Measurements from ENCODE around the gene TGFBR3L. TPM values are rescaled to one million over a fixed set of nuclear protein-coding genes. Genes with fewer than 3 reads are reported as not detected.

TGFBR3L gene
- total RNA-seq, 1 experiment from 2014 or later, result 3.3 TPM

DNA sequence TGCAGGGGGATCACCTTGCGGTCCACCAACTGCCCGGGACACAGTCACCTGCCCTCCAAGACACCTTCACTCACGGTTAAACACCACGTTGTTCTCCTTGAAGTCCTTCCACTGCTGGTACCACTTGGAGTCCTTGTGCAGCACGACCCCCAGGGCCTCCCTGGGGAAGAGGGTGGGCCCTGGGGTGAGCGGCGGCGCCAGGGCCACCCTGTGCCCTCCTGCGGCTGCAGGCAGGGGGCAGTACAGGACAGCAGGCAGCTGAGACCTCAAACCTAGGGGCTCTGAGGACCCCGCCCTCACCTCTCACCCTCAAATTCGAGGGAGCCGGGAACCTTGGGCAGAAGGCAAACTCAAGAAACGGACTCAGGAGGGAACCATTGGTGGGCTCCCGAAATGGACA, 18.8 kb downstream of the TGFBR3L start:
- ChIA-PET CTCF (interaction anchor here (0.5 kb wide), 1 partner anchor 11 kb away, joined by 3 read pairs; no protein-coding TSS in a partner anchor), POLR2A (no interaction called here)
- H3K27me3 Mint-ChIP-seq (ENCODE audit: insufficient read depth, unreplicated experiment), result no peaks in the 10 kb centered on the region
- H3K4me1 Mint-ChIP-seq (ENCODE audit: insufficient read depth, unreplicated experiment), result peaks cover 10% of the 10 kb centered on the region
- H3K27ac Mint-ChIP-seq (ENCODE audit: low read depth, unreplicated experiment), result no peak overlapping the region
- H3K36me3 Mint-ChIP-seq (ENCODE audit: insufficient read depth, unreplicated experiment), result peaks cover 85% of the 10 kb centered on the region
- no peaks in the 10 kb centered on the region for H3K9me3 Mint-ChIP-seq (ENCODE audit: unreplicated experiment)
- no TSS peak for BruUV-seq (replicated peaks)
- no peak for DNase-seq (ENCODE audit: unreplicated experiment)
- intact Hi-C loops (cut with micrococcal nuclease), result no loop called here
- TF ChIP-seq, protein P1, sequence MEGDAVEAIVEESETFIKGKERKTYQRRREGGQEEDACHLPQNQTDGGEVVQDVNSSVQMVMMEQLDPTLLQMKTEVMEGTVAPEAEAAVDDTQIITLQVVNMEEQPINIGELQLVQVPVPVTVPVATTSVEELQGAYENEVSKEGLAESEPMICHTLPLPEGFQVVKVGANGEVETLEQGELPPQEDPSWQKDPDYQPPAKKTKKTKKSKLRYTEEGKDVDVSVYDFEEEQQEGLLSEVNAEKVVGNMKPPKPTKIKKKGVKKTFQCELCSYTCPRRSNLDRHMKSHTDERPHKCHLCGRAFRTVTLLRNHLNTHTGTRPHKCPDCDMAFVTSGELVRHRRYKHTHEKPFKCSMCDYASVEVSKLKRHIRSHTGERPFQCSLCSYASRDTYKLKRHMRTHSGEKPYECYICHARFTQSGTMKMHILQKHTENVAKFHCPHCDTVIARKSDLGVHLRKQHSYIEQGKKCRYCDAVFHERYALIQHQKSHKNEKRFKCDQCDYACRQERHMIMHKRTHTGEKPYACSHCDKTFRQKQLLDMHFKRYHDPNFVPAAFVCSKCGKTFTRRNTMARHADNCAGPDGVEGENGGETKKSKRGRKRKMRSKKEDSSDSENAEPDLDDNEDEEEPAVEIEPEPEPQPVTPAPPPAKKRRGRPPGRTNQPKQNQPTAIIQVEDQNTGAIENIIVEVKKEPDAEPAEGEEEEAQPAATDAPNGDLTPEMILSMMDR (IDR thresholded peaks at IDR 0.05; ENCODE audit: unreplicated experiment), result no peak
- H3K4me3 Mint-ChIP-seq (ENCODE audit: unreplicated experiment), result no peak overlapping the region

DNA sequence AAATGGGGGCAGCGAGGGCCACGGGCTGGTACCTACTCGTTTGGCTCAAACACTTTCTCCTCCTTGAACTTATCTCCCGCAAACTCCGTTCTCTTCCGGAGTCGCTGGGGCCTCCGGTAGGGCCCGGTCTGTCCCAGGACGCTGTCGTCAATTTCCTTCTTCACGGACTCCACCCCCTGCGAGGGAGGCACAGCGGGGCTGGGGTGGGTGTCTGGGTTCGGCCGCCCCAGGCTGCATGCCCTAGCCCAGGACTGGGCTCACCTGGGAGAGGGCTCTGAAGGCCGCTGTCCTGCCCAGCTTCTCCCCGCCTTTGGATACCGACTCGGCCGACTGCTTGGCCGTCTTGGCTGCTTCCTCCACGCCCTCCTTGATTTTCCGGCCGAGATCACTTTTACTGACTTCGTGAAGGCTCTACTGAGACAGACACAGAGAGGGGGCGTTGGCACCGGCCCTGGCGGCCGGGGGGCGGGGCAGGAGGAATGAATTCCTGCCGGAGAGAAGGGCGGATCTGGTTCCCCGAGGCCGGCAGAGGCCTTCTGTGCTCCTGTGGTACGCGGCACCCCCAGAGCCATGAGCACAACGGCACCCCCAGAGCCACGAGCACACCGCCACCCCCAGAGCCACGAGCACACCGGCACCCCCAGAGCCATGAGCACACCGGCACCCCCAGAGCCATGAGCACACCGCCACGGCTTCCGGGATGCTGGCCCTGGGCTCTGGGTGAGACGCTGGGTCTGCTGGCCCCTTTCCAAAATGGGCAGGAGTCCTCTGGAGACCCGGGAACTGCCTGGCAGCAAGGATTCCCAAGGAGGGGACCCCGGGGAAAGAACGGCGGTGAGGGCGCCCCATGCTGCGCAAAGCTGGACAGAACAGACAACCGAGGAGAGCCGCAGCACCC, 19.4 kb downstream of the TGFBR3L start:
- H3K27me3 Mint-ChIP-seq (ENCODE audit: insufficient read depth, unreplicated experiment), result no peaks in the 10 kb centered on the region
- intact Hi-C loops (cut with micrococcal nuclease), result no loop called here
- peaks cover 85% of the 10 kb centered on the region for H3K36me3 Mint-ChIP-seq (ENCODE audit: insufficient read depth, unreplicated experiment)
- peaks cover 4% of the 10 kb centered on the region for H3K4me1 Mint-ChIP-seq (ENCODE audit: insufficient read depth, unreplicated experiment)
- ChIA-PET POLR2A (no interaction called here), CTCF (interaction anchor here (1.8 kb wide), 1 partner anchor 10 kb away, joined by 7 read pairs; the partner anchor contains the start of gene TIMM44)
- no peak overlapping the region for H3K4me3 Mint-ChIP-seq (ENCODE audit: unreplicated experiment)
- TF ChIP-seq, protein P1 (IDR thresholded peaks at IDR 0.05; ENCODE audit: unreplicated experiment), result no peak
- H3K27ac Mint-ChIP-seq (ENCODE audit: low read depth, unreplicated experiment), result peak overlapping the region; percentile 57
- no peaks in the 10 kb centered on the region for H3K9me3 Mint-ChIP-seq (ENCODE audit: unreplicated experiment)
- DNase-seq (ENCODE audit: unreplicated experiment), result no peak
- no TSS peak for BruUV-seq (replicated peaks)

DNA sequence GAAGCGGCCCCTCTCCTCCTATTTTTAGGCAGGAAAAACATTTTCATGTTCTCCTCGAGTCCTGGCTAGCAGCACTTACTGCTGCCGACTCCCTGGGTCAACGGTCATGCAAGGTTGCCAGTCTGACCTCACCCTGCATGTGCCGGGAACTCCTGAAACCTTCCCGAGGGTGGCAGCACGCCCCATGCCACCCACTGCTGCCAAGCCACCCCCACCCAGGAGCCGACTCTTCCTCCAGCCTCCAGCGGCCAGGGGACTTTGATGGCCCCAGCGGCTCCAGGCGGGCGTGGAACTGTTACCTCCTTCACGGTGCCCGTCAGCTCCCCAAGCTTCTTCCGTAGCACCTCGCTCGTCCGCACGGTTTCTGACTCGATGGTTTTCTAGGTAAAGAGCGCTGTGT, 20.1 kb downstream of the TGFBR3L start:
- DNase-seq (ENCODE audit: unreplicated experiment), result no peak
- Mint-ChIP-seq H3K4me3 (ENCODE audit: unreplicated experiment) (no peak overlapping the region), H3K27ac (ENCODE audit: low read depth, unreplicated experiment) (peak overlapping the region; percentile 57), H3K4me1 (ENCODE audit: insufficient read depth, unreplicated experiment) (no peaks in the 10 kb centered on the region), H3K36me3 (ENCODE audit: insufficient read depth, unreplicated experiment) (peaks cover 90% of the 10 kb centered on the region), H3K27me3 (ENCODE audit: insufficient read depth, unreplicated experiment) (no peaks in the 10 kb centered on the region), H3K9me3 (ENCODE audit: unreplicated experiment) (no peaks in the 10 kb centered on the region)
- POLR2A ChIA-PET, result no interaction called here
- TF ChIP-seq, protein P1 (IDR thresholded peaks at IDR 0.05; ENCODE audit: unreplicated experiment), result no peak
- intact Hi-C loops (cut with micrococcal nuclease), result no loop called here
- CTCF ChIA-PET, result interaction anchor here (0.6 to 1.8 kb wide), 2 partner anchors 9 to 371 kb away, joined by 3 to 7 read pairs; partner anchors contain the start of gene TIMM44
- BruUV-seq (replicated peaks), result no TSS peak

DNA sequence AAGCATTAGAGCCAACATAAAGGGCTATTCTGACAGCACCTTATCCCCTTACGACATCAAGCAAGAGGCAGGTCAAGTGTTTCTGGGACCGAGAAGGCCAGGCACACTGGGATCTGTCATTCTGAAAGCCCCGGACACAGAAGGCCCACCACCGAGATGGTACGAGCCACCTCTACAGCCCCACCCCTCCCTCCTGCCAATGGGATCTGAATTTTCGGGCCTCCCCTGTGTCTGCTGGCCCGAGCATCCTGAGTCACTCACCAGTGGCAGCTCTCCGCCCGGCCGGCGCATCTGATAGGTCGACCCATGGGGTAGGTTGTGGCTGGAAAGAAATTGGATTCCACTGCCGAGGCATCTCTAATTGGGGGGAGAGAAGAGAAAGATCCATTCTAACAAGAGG, 26.2 kb downstream of the TGFBR3L start:
- Mint-ChIP-seq H3K4me3 (ENCODE audit: unreplicated experiment) (peak overlapping the region; percentile 21), H3K4me1 (ENCODE audit: insufficient read depth, unreplicated experiment) (peaks cover 11% of the 10 kb centered on the region), H3K36me3 (ENCODE audit: insufficient read depth, unreplicated experiment) (peaks cover 63% of the 10 kb centered on the region), H3K27ac (ENCODE audit: low read depth, unreplicated experiment) (no peak overlapping the region), H3K9me3 (ENCODE audit: unreplicated experiment) (no peaks in the 10 kb centered on the region), H3K27me3 (ENCODE audit: insufficient read depth, unreplicated experiment) (no peaks in the 10 kb centered on the region)
- TF ChIP-seq, protein P1 (IDR thresholded peaks at IDR 0.05; ENCODE audit: unreplicated experiment), result no peak
- intact Hi-C loops (cut with micrococcal nuclease), result loop anchor here (5.0 kb wide), 2 partner anchors 46 to 216 kb away; no protein-coding TSS in a partner anchor
- no TSS peak for BruUV-seq (replicated peaks)
- ChIA-PET CTCF (interaction anchor here (0.7 kb wide), 1 partner anchor 415 kb away, joined by 3 read pairs; no protein-coding TSS in a partner anchor), POLR2A (interaction anchor here (4.1 kb wide), 1 partner anchor 12 kb away, joined by 56 read pairs; no protein-coding TSS in a partner anchor)
- no peak for DNase-seq (ENCODE audit: unreplicated experiment)

All from MCF 10A (cell line).